Endothelial cell of umbilical vein (primary cell): ENCODE data around the gene RANBP1. TPM values are rescaled to one million over a fixed set of nuclear protein-coding genes. Genes with fewer than 3 reads are reported as not detected.

Experiments
- BruUV-seq: library from RNA; stranded (reverse); fragments of 400-500 nt; replicated peaks from 2 replicates; lab custom pipeline; 2021; lab: Mats Ljungman, UMichigan
- CTCF ChIA-PET: fragments of 300-600, 350-600 bp; sonication (Branson Sonifier 250); formaldehyde crosslinking; loops from one replicate; lab custom pipeline; 2021; ENCODE audit warnings: antibody characterized with exemption, inconsistent platforms; lab: Charles Lee
- POLR2A ChIA-PET: fragments of 300-600, 350-600 bp; sonication (Branson Sonifier 250); formaldehyde crosslinking; loops from one replicate; lab custom pipeline; 2021; ENCODE audit warnings: antibody characterized with exemption, inconsistent platforms; lab: Charles Lee
- DNase-seq: peaks from one replicate; pipeline ENCODE4 v3.0.0-alpha.2; 2011; ENCODE audit warnings: low read depth, low spot score
- FAIRE-seq: peaks from 2 replicates; lab custom pipeline; 2011; peaks lifted over from hg19 to GRCh38; lab: Jason Lieb, UNC
- H2AFZ ChIP-seq: 2 replicates; pipeline ENCODE4 v1.6.0; 2012; ENCODE audit warnings: low read depth, low read length, control low read depth, inconsistent platforms
- H3K27ac ChIP-seq: 2 replicates; pipeline ENCODE4 v1.5.1; 2011; ENCODE audit warnings: low read depth, mild to moderate bottlenecking, control low read depth, low read length, moderate library complexity; ENCODE audit not compliant: insufficient read depth
- H3K27me3 ChIP-seq, 2 experiments: 2 replicates each; pipeline versions ENCODE4 v1.6.0 to v1.6.1; 2011; ENCODE audit warnings: low read length in 2 of 2, mixed read lengths in 1 of 2; ENCODE audit not compliant: control insufficient read depth in 2 of 2, insufficient read depth in 2 of 2
- H3K36me3 ChIP-seq, 2 experiments: 2 replicates in 1 of 2; 3 replicates in 1 of 2; pipeline ENCODE4 v1.5.1; 2011; ENCODE audit warnings: low read length in 2 of 2, mild to moderate bottlenecking in 1 of 2, moderate library complexity in 1 of 2; ENCODE audit not compliant: control insufficient read depth in 2 of 2, insufficient read depth in 2 of 2; ENCODE audit errors: extremely low read depth in 1 of 2
- H3K4me1 ChIP-seq: 3 replicates; pipeline ENCODE4 v1.5.1; 2011; ENCODE audit warnings: mild to moderate bottlenecking, low read length; ENCODE audit not compliant: control insufficient read depth, insufficient read depth; ENCODE audit errors: extremely low read depth
- H3K4me2 ChIP-seq: 2 replicates; pipeline ENCODE4 v1.6.1; 2011; ENCODE audit warnings: low read length, control low read depth, mixed read lengths; ENCODE audit not compliant: insufficient read depth
- H3K4me3 ChIP-seq, 3 experiments: fragments of 200-600 bp in 1 of 3; sonication (generic), shearing (Covaris generic) in 1 of 3; replicated peaks in 1 of 3; 2 replicates each; pipeline ENCODE4 v1.5.1; 2011 to 2016; ENCODE audit warnings: control low read depth in 3 of 3, low read length in 3 of 3, mild to moderate bottlenecking in 2 of 3, inconsistent platforms in 1 of 3, low read depth in 1 of 3, moderate library complexity in 1 of 3; ENCODE audit not compliant: insufficient read depth in 1 of 3
- H3K79me2 ChIP-seq: 2 replicates; pipeline ENCODE4 v1.6.0; 2012; ENCODE audit warnings: low read length, inconsistent platforms; ENCODE audit not compliant: control insufficient read depth, insufficient read depth
- H3K9ac ChIP-seq: replicated peaks from 2 replicates; pipeline ENCODE3; 2011; ENCODE audit warnings: low read length, control low read depth; ENCODE audit not compliant: insufficient read depth; ENCODE audit errors: extremely low read depth
- H3K9me1 ChIP-seq: replicated peaks from 3 replicates; pipeline ENCODE4 v1.6.0; 2011; ENCODE audit warnings: mild to moderate bottlenecking, low read length; ENCODE audit not compliant: control insufficient read depth, insufficient read depth; ENCODE audit errors: extremely low read depth
- H3K9me3 ChIP-seq: replicated peaks from 2 replicates; pipeline ENCODE4 v1.5.1; 2012; ENCODE audit warnings: low read length, inconsistent platforms; ENCODE audit not compliant: control insufficient read depth, insufficient read depth
- H4K20me1 ChIP-seq: replicated peaks from 2 replicates; pipeline ENCODE3; 2011; ENCODE audit warnings: mild to moderate bottlenecking, low read length; ENCODE audit not compliant: control insufficient read depth, insufficient read depth; ENCODE audit errors: extremely low read depth
- EZH2 ChIP-seq: IDR thresholded peaks from 2 replicates; pipeline ENCODE4 v1.6.1; 2012; ENCODE audit warnings: borderline replicate concordance, low read depth, mild to moderate bottlenecking, moderate library complexity, low read length, inconsistent platforms; ENCODE audit not compliant: severe bottlenecking
- FOS ChIP-seq: IDR thresholded peaks from 2 replicates; pipeline ENCODE4 v1.6.1; 2011; ENCODE audit warnings: mild to moderate bottlenecking, low read length, moderate library complexity, borderline replicate concordance; ENCODE audit not compliant: insufficient read depth
- GATA2 ChIP-seq: IDR thresholded peaks from 2 replicates; pipeline ENCODE4 v1.7.0; 2011; ENCODE audit warnings: low read depth, mild to moderate bottlenecking, moderate library complexity, mixed read lengths, low read length; ENCODE audit not compliant: insufficient read length, insufficient read depth
- JUN ChIP-seq: IDR thresholded peaks from 2 replicates; pipeline ENCODE4 v1.6.1; 2011; ENCODE audit warnings: borderline replicate concordance, low read depth; ENCODE audit not compliant: insufficient read length, insufficient read depth
- MYC ChIP-seq: IDR thresholded peaks from one replicate; pipeline ENCODE4 v1.6.1; 2011; ENCODE audit warnings: mild to moderate bottlenecking, low read depth, low read length
- POLR2A ChIP-seq: IDR thresholded peaks from 2 replicates; pipeline ENCODE4 v1.6.1; 2012; ENCODE audit warnings: low read depth, mild to moderate bottlenecking, control low read depth, low read length
- POLR2AphosphoS5 ChIP-seq: IDR thresholded peaks from 2 replicates; pipeline ENCODE4 v1.6.1; 2012; ENCODE audit warnings: low read depth, mild to moderate bottlenecking, control low read depth, low read length, moderate library complexity; ENCODE audit not compliant: insufficient read depth
- dilution Hi-C: fragments of 300-500 bp; cut with MboI; formaldehyde crosslinking; loops from one replicate; pipeline ENCODE4 v1.15.0; 2019; ENCODE audit warnings: low sequenced_read_pairs; ENCODE audit not compliant: extremely low pct_ligation_motif_present
- intact Hi-C: fragments of 100-400 bp; cut with micrococcal nuclease; formaldehyde crosslinking; loops from one replicate; pipeline ENCODE4 v1.10.0; 2022
- polyA plus RNA-seq, 4 experiments: library from polyadenylated mRNA; depleted of rRNA in 3 of 4; stranded (reverse) in 3 of 4; unstranded in 1 of 4; fragments of >200 nt; gene quantifications; 2 replicates each; pipeline versions ENCODE4 v1.2.1 to v1.2.3, GENCODE V29; 2011 to 2012; ENCODE audit warnings: missing spikeins in 1 of 4
- total RNA-seq: library from RNA; stranded (reverse); gene quantifications from 2 replicates; pipeline ENCODE4 v1.2.3, GENCODE V29; 2021
- TF ChIP-seq, protein P1 (sequence below): IDR thresholded peaks from 2 replicates; pipeline ENCODE4 v1.6.1; 2011; ENCODE audit not compliant: insufficient read depth, insufficient read length
- TF ChIP-seq, protein P2 (sequence below), 2 donors: IDR thresholded peaks; 1 replicate in 1 of 2; 2 replicates in 1 of 2; pipeline ENCODE4 v1.5.1; 2011; ENCODE audit warnings: low read length in 2 of 2, mild to moderate bottlenecking in 2 of 2, moderate library complexity in 2 of 2, control low read depth in 1 of 2, inconsistent platforms in 1 of 2, low read depth in 1 of 2; ENCODE audit not compliant: insufficient read depth in 1 of 2; ENCODE audit errors: extremely low read depth in 1 of 2

The RANBP1 gene
- total and polyA plus RNA-seq, 2 donors (not counting 3 experiments of a cell fraction or from before 2014, with no cell fraction given): 228 to 247 TPM

DNA sequence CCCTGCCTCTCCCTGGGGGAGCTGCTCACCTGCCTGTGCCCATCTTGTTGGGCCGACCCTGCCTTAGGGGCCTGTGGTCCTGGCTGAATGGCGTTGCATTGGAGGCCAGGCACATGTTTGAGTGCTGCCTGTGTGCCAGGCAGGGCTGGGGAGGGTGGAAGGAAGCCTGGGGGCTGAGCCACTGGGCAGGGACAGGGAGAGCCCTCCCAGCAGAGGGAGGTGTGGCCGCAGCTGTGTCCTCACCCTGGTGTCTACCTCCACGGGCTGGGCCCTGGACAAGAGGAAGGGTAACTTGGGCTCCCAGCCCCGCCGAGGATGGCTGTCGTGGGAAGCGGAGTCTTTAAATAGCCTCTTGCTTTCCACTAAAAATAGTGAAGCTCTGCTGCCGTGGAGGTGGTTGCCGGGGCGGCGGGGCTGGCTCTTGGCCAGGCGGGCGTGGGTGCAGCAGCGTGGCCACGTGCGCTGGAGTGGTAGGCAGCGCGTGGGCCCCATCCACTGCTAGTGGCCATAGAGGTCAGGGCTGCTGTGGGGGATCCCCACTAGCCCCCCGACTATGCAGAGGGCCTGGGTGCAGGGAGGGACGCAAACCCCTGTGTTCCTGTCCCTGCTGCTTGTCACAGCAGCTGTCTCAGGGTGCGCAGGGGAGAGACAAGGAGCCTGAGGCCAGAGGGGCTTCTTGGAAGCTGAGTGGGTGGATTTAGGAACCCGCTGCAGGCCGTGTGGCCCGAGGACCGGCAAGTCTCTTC lies 21.9 kb downstream of the RANBP1 start:
- no TSS peak for BruUV-seq
- Histone ChIP-seq H3K27ac (no peak overlapping the region), H2AFZ (no peak overlapping the region), H3K9me1 (no peaks in the 10 kb centered on the region), H3K9ac (no peak overlapping the region), H4K20me1 (no peaks in the 10 kb centered on the region), H3K4me2 (no peak overlapping the region), H3K4me3 (no peak overlapping the region), H3K79me2 (peaks cover 54% of the 10 kb centered on the region), H3K27me3 (no peaks in the 10 kb centered on the region), H3K4me1 (peaks cover 1% of the 10 kb centered on the region), H3K9me3 (no peaks in the 10 kb centered on the region), H3K36me3 (peaks cover 3 to 12% of the 10 kb centered on the region in 2 experiments)
- TF ChIP-seq, protein P1, sequence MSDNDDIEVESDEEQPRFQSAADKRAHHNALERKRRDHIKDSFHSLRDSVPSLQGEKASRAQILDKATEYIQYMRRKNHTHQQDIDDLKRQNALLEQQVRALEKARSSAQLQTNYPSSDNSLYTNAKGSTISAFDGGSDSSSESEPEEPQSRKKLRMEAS: no peak
- TF ChIP-seq, protein P2, sequence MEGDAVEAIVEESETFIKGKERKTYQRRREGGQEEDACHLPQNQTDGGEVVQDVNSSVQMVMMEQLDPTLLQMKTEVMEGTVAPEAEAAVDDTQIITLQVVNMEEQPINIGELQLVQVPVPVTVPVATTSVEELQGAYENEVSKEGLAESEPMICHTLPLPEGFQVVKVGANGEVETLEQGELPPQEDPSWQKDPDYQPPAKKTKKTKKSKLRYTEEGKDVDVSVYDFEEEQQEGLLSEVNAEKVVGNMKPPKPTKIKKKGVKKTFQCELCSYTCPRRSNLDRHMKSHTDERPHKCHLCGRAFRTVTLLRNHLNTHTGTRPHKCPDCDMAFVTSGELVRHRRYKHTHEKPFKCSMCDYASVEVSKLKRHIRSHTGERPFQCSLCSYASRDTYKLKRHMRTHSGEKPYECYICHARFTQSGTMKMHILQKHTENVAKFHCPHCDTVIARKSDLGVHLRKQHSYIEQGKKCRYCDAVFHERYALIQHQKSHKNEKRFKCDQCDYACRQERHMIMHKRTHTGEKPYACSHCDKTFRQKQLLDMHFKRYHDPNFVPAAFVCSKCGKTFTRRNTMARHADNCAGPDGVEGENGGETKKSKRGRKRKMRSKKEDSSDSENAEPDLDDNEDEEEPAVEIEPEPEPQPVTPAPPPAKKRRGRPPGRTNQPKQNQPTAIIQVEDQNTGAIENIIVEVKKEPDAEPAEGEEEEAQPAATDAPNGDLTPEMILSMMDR (IDR thresholded peaks at IDR 0.05; ENCODE audit: extremely low read depth in 1 of 2, insufficient read depth in 1 of 2, low read depth in 1 of 2, low read length in 2 of 2): no peak
- no peak for TF ChIP-seq JUN
- no peak for TF ChIP-seq POLR2A
- no peak for TF ChIP-seq GATA2
- no peak for TF ChIP-seq MYC
- no peak for TF ChIP-seq EZH2
- no peak for TF ChIP-seq POLR2AphosphoS5
- no peak for TF ChIP-seq FOS
- dilution Hi-C loops: no loop called here
- ChIA-PET CTCF (no interaction called here), POLR2A (no interaction called here)
- intact Hi-C loops: no loop called here
- DNase-seq (no peak), FAIRE-seq (no peak)
